SU-DHL-6 (cell line): ENCODE data around the gene SEPTIN6.

Source experiments
- EZH2phosphoT487 ChIP-seq: fragments of 200-600 bp; sonication (generic), shearing (Covaris generic); conservative IDR thresholded peaks from 2 replicates; pipeline ENCODE4 v1.6.1; 2018; ENCODE audit warnings: mild to moderate bottlenecking, antibody characterized with exemption, low read length, moderate library complexity, mixed read lengths
- TF ChIP-seq, protein P1 (sequence below): fragments of 200-600 bp; sonication (generic); IDR thresholded peaks from one replicate; pipeline ENCODE4 v1.5.1; 2017; ENCODE audit warnings: antibody characterized with exemption, mild to moderate bottlenecking, low read length, moderate library complexity; ENCODE audit not compliant: insufficient read depth, poor library complexity, severe bottlenecking

DNA sequence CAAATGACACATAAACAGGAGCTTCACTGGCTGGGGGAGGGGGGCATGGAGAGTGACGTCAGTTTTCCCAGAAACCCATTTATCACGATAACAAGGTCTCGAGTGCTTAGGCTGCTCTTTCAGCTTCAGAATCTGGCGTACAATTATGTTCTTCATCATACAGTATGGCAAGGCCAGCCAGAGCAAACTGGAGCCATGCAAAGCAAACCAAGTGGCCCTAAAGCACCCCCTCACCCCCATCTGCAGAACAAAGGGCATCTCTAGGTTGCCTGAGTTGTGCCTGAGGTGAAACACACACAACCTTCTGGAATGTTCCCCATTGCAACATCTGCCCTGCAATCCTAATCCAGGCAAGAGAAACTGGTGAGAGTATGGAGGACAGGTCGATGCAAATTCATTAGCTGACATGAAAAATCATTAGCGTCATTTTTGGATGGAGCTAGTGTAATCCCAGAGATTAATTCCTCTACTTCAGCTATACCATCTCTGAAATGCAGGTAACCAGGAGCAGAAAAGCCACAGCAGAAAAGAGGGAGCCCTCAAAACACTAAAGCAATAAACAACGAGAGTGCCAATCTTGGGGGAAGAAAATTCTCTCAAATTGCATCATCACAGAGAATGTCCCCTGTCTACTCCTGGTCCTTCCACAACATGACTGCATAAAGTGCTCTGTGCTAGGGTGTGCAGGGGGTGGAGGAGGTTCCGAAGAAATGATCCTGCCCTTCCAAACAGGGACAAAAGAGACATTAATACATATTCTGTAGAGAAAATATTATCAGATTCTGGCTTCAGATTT is 1.8 kb downstream of the SEPTIN6 start:
- TF ChIP-seq, protein P1, sequence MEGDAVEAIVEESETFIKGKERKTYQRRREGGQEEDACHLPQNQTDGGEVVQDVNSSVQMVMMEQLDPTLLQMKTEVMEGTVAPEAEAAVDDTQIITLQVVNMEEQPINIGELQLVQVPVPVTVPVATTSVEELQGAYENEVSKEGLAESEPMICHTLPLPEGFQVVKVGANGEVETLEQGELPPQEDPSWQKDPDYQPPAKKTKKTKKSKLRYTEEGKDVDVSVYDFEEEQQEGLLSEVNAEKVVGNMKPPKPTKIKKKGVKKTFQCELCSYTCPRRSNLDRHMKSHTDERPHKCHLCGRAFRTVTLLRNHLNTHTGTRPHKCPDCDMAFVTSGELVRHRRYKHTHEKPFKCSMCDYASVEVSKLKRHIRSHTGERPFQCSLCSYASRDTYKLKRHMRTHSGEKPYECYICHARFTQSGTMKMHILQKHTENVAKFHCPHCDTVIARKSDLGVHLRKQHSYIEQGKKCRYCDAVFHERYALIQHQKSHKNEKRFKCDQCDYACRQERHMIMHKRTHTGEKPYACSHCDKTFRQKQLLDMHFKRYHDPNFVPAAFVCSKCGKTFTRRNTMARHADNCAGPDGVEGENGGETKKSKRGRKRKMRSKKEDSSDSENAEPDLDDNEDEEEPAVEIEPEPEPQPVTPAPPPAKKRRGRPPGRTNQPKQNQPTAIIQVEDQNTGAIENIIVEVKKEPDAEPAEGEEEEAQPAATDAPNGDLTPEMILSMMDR, result no peak
- no peak for TF ChIP-seq EZH2phosphoT487
